ENCODE data around the gene RIOK2. TPM values are rescaled to one million over a fixed set of nuclear protein-coding genes. Genes with fewer than 3 reads are reported as not detected.

Gene RIOK2
- polyA plus RNA-seq, 1 of the 3 experiments (the other 2 are of a cell fraction): 5.9 TPM

DNA sequence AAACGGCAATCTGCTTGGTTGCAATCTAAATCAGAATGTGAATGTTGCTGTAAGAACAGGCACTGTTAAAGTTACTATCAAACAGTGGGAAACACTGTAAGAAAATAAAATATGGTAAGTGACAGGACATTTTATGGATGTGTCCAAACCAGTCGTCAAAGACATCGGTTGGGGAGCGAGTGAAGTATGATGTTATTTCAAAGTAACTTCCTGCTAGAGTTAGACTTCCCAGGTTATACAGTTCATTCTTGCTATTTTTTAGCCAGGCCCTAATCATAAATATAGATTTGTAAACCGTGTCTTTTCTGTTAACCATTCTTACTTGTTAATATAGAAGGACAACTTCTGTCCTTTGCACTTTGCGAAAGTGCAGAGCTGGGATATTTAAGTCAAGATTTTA is 70.8 kb downstream of the RIOK2 start:
- WGBS (ENCODE audit: low lambda C conversion rate): 84% methylated on average over 6 of the region's 6 CpGs
- TF ChIP-seq SMC3 (IDR thresholded peaks at IDR 0.05; ENCODE audit: low read depth, low read length): no peak
- TF ChIP-seq SIN3A (IDR thresholded peaks at IDR 0.05; ENCODE audit: borderline replicate concordance, low read depth, low read length): no peak
- TF ChIP-seq, protein P1, sequence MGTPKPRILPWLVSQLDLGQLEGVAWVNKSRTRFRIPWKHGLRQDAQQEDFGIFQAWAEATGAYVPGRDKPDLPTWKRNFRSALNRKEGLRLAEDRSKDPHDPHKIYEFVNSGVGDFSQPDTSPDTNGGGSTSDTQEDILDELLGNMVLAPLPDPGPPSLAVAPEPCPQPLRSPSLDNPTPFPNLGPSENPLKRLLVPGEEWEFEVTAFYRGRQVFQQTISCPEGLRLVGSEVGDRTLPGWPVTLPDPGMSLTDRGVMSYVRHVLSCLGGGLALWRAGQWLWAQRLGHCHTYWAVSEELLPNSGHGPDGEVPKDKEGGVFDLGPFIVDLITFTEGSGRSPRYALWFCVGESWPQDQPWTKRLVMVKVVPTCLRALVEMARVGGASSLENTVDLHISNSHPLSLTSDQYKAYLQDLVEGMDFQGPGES (IDR thresholded peaks at IDR 0.05; ENCODE audit: low read depth, low read length): no peak
- no peak for TF ChIP-seq RCOR1 (IDR thresholded peaks at IDR 0.05; ENCODE audit: low read length)
- TF ChIP-seq ELF1 (IDR thresholded peaks at IDR 0.05): no peak
- TF ChIP-seq, protein P2, sequence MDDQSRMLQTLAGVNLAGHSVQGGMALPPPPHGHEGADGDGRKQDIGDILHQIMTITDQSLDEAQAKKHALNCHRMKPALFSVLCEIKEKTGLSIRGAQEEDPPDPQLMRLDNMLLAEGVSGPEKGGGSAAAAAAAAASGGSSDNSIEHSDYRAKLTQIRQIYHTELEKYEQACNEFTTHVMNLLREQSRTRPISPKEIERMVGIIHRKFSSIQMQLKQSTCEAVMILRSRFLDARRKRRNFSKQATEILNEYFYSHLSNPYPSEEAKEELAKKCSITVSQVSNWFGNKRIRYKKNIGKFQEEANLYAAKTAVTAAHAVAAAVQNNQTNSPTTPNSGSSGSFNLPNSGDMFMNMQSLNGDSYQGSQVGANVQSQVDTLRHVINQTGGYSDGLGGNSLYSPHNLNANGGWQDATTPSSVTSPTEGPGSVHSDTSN (IDR thresholded peaks at IDR 0.05): no peak
- TF ChIP-seq FOXM1 (IDR thresholded peaks at IDR 0.05; ENCODE audit: low read depth): no peak
- no peak for TF ChIP-seq MXI1 (IDR thresholded peaks at IDR 0.05; ENCODE audit: low read depth, low read length)
- TF ChIP-seq, protein P3, sequence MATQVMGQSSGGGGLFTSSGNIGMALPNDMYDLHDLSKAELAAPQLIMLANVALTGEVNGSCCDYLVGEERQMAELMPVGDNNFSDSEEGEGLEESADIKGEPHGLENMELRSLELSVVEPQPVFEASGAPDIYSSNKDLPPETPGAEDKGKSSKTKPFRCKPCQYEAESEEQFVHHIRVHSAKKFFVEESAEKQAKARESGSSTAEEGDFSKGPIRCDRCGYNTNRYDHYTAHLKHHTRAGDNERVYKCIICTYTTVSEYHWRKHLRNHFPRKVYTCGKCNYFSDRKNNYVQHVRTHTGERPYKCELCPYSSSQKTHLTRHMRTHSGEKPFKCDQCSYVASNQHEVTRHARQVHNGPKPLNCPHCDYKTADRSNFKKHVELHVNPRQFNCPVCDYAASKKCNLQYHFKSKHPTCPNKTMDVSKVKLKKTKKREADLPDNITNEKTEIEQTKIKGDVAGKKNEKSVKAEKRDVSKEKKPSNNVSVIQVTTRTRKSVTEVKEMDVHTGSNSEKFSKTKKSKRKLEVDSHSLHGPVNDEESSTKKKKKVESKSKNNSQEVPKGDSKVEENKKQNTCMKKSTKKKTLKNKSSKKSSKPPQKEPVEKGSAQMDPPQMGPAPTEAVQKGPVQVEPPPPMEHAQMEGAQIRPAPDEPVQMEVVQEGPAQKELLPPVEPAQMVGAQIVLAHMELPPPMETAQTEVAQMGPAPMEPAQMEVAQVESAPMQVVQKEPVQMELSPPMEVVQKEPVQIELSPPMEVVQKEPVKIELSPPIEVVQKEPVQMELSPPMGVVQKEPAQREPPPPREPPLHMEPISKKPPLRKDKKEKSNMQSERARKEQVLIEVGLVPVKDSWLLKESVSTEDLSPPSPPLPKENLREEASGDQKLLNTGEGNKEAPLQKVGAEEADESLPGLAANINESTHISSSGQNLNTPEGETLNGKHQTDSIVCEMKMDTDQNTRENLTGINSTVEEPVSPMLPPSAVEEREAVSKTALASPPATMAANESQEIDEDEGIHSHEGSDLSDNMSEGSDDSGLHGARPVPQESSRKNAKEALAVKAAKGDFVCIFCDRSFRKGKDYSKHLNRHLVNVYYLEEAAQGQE (IDR thresholded peaks at IDR 0.05; ENCODE audit: low read depth, low read length): no peak
- TF ChIP-seq GATA2 (CRISPR knock-in tag; IDR thresholded peaks at IDR 0.05): no peak
- no peak for TF ChIP-seq FOXJ3 (CRISPR knock-in tag; IDR thresholded peaks at IDR 0.05)
- no peak for TF ChIP-seq JUND (IDR thresholded peaks at IDR 0.05)
- no peak for TF ChIP-seq TEAD4 (IDR thresholded peaks at IDR 0.05; ENCODE audit: borderline replicate concordance, insufficient read depth)
- TF ChIP-seq RXRA (IDR thresholded peaks at IDR 0.05; ENCODE audit: borderline replicate concordance, low read depth): no peak
- TF ChIP-seq, protein P4, sequence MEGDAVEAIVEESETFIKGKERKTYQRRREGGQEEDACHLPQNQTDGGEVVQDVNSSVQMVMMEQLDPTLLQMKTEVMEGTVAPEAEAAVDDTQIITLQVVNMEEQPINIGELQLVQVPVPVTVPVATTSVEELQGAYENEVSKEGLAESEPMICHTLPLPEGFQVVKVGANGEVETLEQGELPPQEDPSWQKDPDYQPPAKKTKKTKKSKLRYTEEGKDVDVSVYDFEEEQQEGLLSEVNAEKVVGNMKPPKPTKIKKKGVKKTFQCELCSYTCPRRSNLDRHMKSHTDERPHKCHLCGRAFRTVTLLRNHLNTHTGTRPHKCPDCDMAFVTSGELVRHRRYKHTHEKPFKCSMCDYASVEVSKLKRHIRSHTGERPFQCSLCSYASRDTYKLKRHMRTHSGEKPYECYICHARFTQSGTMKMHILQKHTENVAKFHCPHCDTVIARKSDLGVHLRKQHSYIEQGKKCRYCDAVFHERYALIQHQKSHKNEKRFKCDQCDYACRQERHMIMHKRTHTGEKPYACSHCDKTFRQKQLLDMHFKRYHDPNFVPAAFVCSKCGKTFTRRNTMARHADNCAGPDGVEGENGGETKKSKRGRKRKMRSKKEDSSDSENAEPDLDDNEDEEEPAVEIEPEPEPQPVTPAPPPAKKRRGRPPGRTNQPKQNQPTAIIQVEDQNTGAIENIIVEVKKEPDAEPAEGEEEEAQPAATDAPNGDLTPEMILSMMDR (IDR thresholded peaks at IDR 0.05): no peak

More for the DNA sequence above, 70.8 kb downstream of the RIOK2 start:
- H3F3A ChIP-seq (replicated peaks; ENCODE audit: insufficient read depth): no peaks in the 10 kb centered on the region
- H3K79me2 ChIP-seq (ENCODE audit: insufficient read depth): no peaks in the 10 kb centered on the region
- H3K4me2 ChIP-seq: no peak overlapping the region
- ChIA-PET POLR2A (no interaction called here), CTCF (interaction anchor here (1.2 kb wide), 1 partner anchor 51 kb away, joined by 3 read pairs; no protein-coding TSS in a partner anchor)
- no peak overlapping the region for H3K4me3 ChIP-seq (ENCODE audit: low read depth in 2 of 2, low read length in 1 of 2)
- no peaks in the 10 kb centered on the region for H3K27me3 ChIP-seq (ENCODE audit: insufficient read depth)
- H3K9me2 ChIP-seq: no peaks in the 10 kb centered on the region
- no peak overlapping the region for H3K9ac ChIP-seq
- H3K4me1 ChIP-seq (ENCODE audit: control insufficient read depth in 1 of 2, insufficient read depth in 2 of 2, low read depth in 1 of 2, low read length in 1 of 2): peaks cover 0 to 5% of the 10 kb centered on the region in 2 experiments; a peak in 1 of 4 replicates
- H3K27ac ChIP-seq (ENCODE audit: low read depth in 2 of 2, low read length in 1 of 2): no peak overlapping the region
- no peaks in the 10 kb centered on the region for H4K20me1 ChIP-seq (ENCODE audit: insufficient read depth)
- H2AFZ ChIP-seq (ENCODE audit: low read depth): no peak overlapping the region
- DNase-seq: no peak
- no peaks in the 10 kb centered on the region for H3K36me3 ChIP-seq (replicated peaks in 1 of 2; ENCODE audit: control insufficient read depth in 1 of 2, insufficient read depth in 2 of 2, low read length in 1 of 2)
- H3K9me3 ChIP-seq: no peaks in the 10 kb centered on the region
